HUES6 (cell line): ENCODE data around the gene TEX22.

Experiments
- H3K27ac ChIP-seq: 2 replicates; pipeline ENCODE4 v1.7.0; 2013; ENCODE audit warnings: low read depth, mild to moderate bottlenecking, low read length, inconsistent platforms
- H3K27me3 ChIP-seq: 2 replicates; pipeline ENCODE4 v1.6.1; 2013; ENCODE audit warnings: low read length; ENCODE audit not compliant: control insufficient read depth, insufficient read depth
- H3K36me3 ChIP-seq: 2 replicates; pipeline ENCODE4 v1.6.1; 2013; ENCODE audit warnings: low read length; ENCODE audit not compliant: control insufficient read depth, insufficient read depth
- H3K4me1 ChIP-seq: 2 replicates; pipeline ENCODE4 v1.6.1; 2013; ENCODE audit warnings: low read length; ENCODE audit not compliant: control insufficient read depth, insufficient read depth
- H3K4me3 ChIP-seq: 2 replicates; pipeline ENCODE4 v1.5.1; 2013; ENCODE audit warnings: low read depth, low read length
- H3K9ac ChIP-seq: one replicate; pipeline ENCODE4 v1.6.1; 2013; ENCODE audit warnings: mild to moderate bottlenecking, low read length
- H3K9me3 ChIP-seq: 2 replicates; pipeline ENCODE4 v1.6.1; 2013; ENCODE audit warnings: low read depth, low read length; ENCODE audit not compliant: control insufficient read depth, insufficient read depth

Gene TEX22

GRCh38 chr14:105417690-105418121 lies 19.4 kb downstream of the TEX22 start:
- Histone ChIP-seq H3K36me3 (no peaks in the 10 kb centered on the region; the same call in none of the 2 replicates), H3K4me1 (peaks cover 31% of the 10 kb centered on the region), H3K9ac (no peak overlapping the region), H3K9me3 (no peaks in the 10 kb centered on the region), H3K27ac (no peak overlapping the region), H3K27me3 (peaks cover 26% of the 10 kb centered on the region), H3K4me3 (no peak overlapping the region)

GRCh38 chr14:105418269-105419194 lies 20.2 kb downstream of the TEX22 start:
- no peak overlapping the region for H3K27ac ChIP-seq
- peak overlapping the region; percentile 71 for H3K9ac ChIP-seq
- H3K9me3 ChIP-seq = no peaks in the 10 kb centered on the region
- H3K36me3 ChIP-seq = no peaks in the 10 kb centered on the region; the same call in none of the 2 replicates
- peak overlapping the region; percentile 77 for H3K4me3 ChIP-seq
- H3K27me3 ChIP-seq = peaks cover 18% of the 10 kb centered on the region
- H3K4me1 ChIP-seq = peaks cover 31% of the 10 kb centered on the region

- peak within 1 kb of the TSS; percentile 86 for H3K27ac ChIP-seq
- peaks cover 9% of the 10 kb centered on the region for H3K27me3 ChIP-seq
- H3K4me3 ChIP-seq = peak within 1 kb of the TSS; percentile 85
- peaks cover 26% of the 10 kb centered on the region for H3K4me1 ChIP-seq
- peaks cover 4% of the 10 kb centered on the region for H3K36me3 ChIP-seq
- no peaks in the 10 kb centered on the region for H3K9me3 ChIP-seq
- peak within 1 kb of the TSS; percentile 87 for H3K9ac ChIP-seq
Observed at GRCh38 chr14:105419195-105420091, 21.1 kb downstream of the TEX22 start, which contains the start of gene MTA1. Gene MTA1, plus strand, starts transcription at chr14:105419827. Its CDS starts 209 bp downstream, at chr14:105420036.

- H3K4me1 ChIP-seq = peaks cover 25% of the 10 kb centered on the region
- H3K27me3 ChIP-seq = peaks cover 5% of the 10 kb centered on the region; the same call in 1 of the 2 replicates
- H3K4me3 ChIP-seq = peak overlapping the region; percentile 85
- H3K9me3 ChIP-seq = no peaks in the 10 kb centered on the region
- H3K9ac ChIP-seq = peak overlapping the region; percentile 87
- H3K27ac ChIP-seq = peak overlapping the region; percentile 86
- peaks cover 8% of the 10 kb centered on the region for H3K36me3 ChIP-seq
Observed at GRCh38 chr14:105420101-105420973, 22.0 kb downstream of the TEX22 start.

- peaks cover 5% of the 10 kb centered on the region; the same call in 1 of the 2 replicates for H3K27me3 ChIP-seq
- H3K4me1 ChIP-seq = peaks cover 25% of the 10 kb centered on the region
- peaks cover 11% of the 10 kb centered on the region for H3K36me3 ChIP-seq
- H3K27ac ChIP-seq = no peak overlapping the region
- H3K9ac ChIP-seq = peak overlapping the region; percentile 87
- H3K4me3 ChIP-seq = peak overlapping the region; percentile 85
- no peaks in the 10 kb centered on the region for H3K9me3 ChIP-seq
Observed at GRCh38 chr14:105420974-105421674, 22.8 kb downstream of the TEX22 start.

GRCh38 chr14:105421723-105422615 lies 23.6 kb downstream of the TEX22 start:
- peak overlapping the region; percentile 85; the same call in 1 of the 2 replicates for H3K4me3 ChIP-seq
- no peak overlapping the region for H3K9ac ChIP-seq
- peaks cover 25% of the 10 kb centered on the region for H3K4me1 ChIP-seq
- peaks cover 5% of the 10 kb centered on the region; the same call in 1 of the 2 replicates for H3K27me3 ChIP-seq
- no peak overlapping the region for H3K27ac ChIP-seq
- H3K9me3 ChIP-seq = no peaks in the 10 kb centered on the region; the same call in 1 of the 2 replicates
- peaks cover 19% of the 10 kb centered on the region for H3K36me3 ChIP-seq

GRCh38 chr14:105422695-105423487 lies 24.6 kb downstream of the TEX22 start:
- H3K27ac ChIP-seq = no peak overlapping the region
- peaks cover 28% of the 10 kb centered on the region for H3K36me3 ChIP-seq
- peaks cover 24% of the 10 kb centered on the region for H3K4me1 ChIP-seq
- H3K9me3 ChIP-seq = peaks cover 3% of the 10 kb centered on the region; the same call in 1 of the 2 replicates
- no peak overlapping the region for H3K4me3 ChIP-seq
- H3K9ac ChIP-seq = peak overlapping the region; percentile 23
- H3K27me3 ChIP-seq = peaks cover 5% of the 10 kb centered on the region; the same call in 1 of the 2 replicates

GRCh38 chr14:105423488-105424195 lies 25.3 kb downstream of the TEX22 start:
- H3K27me3 ChIP-seq = peaks cover 3% of the 10 kb centered on the region; the same call in 1 of the 2 replicates
- no peak overlapping the region for H3K4me3 ChIP-seq
- H3K4me1 ChIP-seq = peaks cover 19% of the 10 kb centered on the region
- no peak overlapping the region for H3K9ac ChIP-seq
- H3K9me3 ChIP-seq = peaks cover 3% of the 10 kb centered on the region; the same call in 1 of the 2 replicates
- peaks cover 33% of the 10 kb centered on the region for H3K36me3 ChIP-seq
- H3K27ac ChIP-seq = no peak overlapping the region
